K562 (cell line): ENCODE measurements around the gene SFTPB. TPM values are rescaled to one million over a fixed set of nuclear protein-coding genes. Genes with fewer than 3 reads are reported as not detected.

Experiments
- CBFA2T2 ChIP-seq: fragments of 450-650 bp; conservative IDR thresholded peaks from 2 replicates; pipeline ENCODE4 v1.6.1; 2017; ENCODE audit warnings: mild to moderate bottlenecking
- CBFA2T3 ChIP-seq: fragments of 450-650 bp; IDR thresholded peaks from 2 replicates; pipeline ENCODE4 v1.6.1; 2017
- EHMT2 ChIP-seq: fragments of 450-650 bp; IDR thresholded peaks from 2 replicates; pipeline ENCODE4 v1.6.1; 2018; ENCODE audit warnings: antibody characterized with exemption
- JUN ChIP-seq, 2 experiments: sonication (generic) in 1 of 2; formaldehyde crosslinking in 1 of 2; IDR thresholded peaks; 2 replicates each; pipeline versions ENCODE4 v1.6.1 to v1.8.0; 2012 to 2022; ENCODE audit warnings: borderline replicate concordance in 2 of 2, mild to moderate bottlenecking in 2 of 2, improper control_type of control experiment in 1 of 2, low read depth in 1 of 2, low read length in 1 of 2, missing genetic modification reagents in 1 of 2
- L3MBTL2 ChIP-seq: fragments of 450-650 bp; IDR thresholded peaks from 2 replicates; pipeline ENCODE4 v1.6.1; 2016; ENCODE audit warnings: mild to moderate bottlenecking, moderate library complexity
- MIER1 ChIP-seq: fragments of 450-650 bp; IDR thresholded peaks from 2 replicates; pipeline ENCODE4 v1.6.1; 2016; ENCODE audit warnings: antibody characterized with exemption, mild to moderate bottlenecking, low read depth
- PML ChIP-seq: IDR thresholded peaks from 2 replicates; pipeline ENCODE4 v1.6.1; 2012; ENCODE audit warnings: low read length, inconsistent platforms
- polyA plus RNA-seq, 8 experiments: library from polyadenylated mRNA; depleted of rRNA in 4 of 8; stranded (reverse) in 5 of 8; unstranded in 3 of 8; fragments of >200 nt; fragmentation: Nextera tagmentation in 2 of 8; fragmentation: Illumina TruSeq in 1 of 8; extraction: Ambion mirVana in 2 of 8; extraction: Trizol in 1 of 8; gene quantifications; 2 replicates each; pipeline versions ENCODE4 v1.2.1 to v1.2.3, GENCODE V29; 2011 to 2014; ENCODE audit warnings: inconsistent platforms in 1 of 8, missing spikeins in 1 of 8
- total RNA-seq, 7 experiments: library from RNA; depleted of rRNA in 6 of 7; stranded (reverse); fragments of >200 nt in 6 of 7; fragmentation: Illumina TruSeq in 2 of 7; extraction: Trizol in 2 of 7; gene quantifications; 2 replicates each; pipeline versions ENCODE4 v1.2.1 to v1.2.3, GENCODE V29; 2011 to 2021; ENCODE audit warnings: low replicate concordance in 1 of 7
- TF ChIP-seq, protein P1 (sequence below): fragments of 200-800 bp; sonication (Bioruptor generic); IDR thresholded peaks from 2 replicates; pipeline ENCODE4 v1.6.1; 2017; ENCODE audit warnings: missing genetic modification characterization, missing compliant biosample characterization
- TF ChIP-seq, protein P2 (sequence below): sonication (generic); formaldehyde crosslinking; IDR thresholded peaks from 2 replicates; pipeline ENCODE4 v1.9.0; 2022; ENCODE audit warnings: mild to moderate bottlenecking, missing genetic modification reagents

SFTPB gene
- total and polyA plus RNA-seq, 9 of the 15 experiments (the other 6 are each of a cell fraction or from before 2014, with no cell fraction given), result 0.03 to 7.0 TPM; not detected in 7

- TF ChIP-seq, protein P1, sequence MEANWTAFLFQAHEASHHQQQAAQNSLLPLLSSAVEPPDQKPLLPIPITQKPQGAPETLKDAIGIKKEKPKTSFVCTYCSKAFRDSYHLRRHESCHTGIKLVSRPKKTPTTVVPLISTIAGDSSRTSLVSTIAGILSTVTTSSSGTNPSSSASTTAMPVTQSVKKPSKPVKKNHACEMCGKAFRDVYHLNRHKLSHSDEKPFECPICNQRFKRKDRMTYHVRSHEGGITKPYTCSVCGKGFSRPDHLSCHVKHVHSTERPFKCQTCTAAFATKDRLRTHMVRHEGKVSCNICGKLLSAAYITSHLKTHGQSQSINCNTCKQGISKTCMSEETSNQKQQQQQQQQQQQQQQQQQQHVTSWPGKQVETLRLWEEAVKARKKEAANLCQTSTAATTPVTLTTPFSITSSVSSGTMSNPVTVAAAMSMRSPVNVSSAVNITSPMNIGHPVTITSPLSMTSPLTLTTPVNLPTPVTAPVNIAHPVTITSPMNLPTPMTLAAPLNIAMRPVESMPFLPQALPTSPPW (CRISPR knock-in tag), result 0 out of 2 replicates have a peak, but pooled peaks have one; percentile 14
- TF ChIP-seq, protein P2, sequence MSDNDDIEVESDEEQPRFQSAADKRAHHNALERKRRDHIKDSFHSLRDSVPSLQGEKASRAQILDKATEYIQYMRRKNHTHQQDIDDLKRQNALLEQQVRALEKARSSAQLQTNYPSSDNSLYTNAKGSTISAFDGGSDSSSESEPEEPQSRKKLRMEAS (CRISPR knock-in tag), result peak; percentile 52
- TF ChIP-seq L3MBTL2 (no peak), JUN (IDR thresholded peaks at IDR 0.05; ENCODE audit: borderline replicate concordance, low read depth, low read length) (peak; percentile 58; the same call in 1 of the 2 replicates), JUN (CRISPR knock-in tag; IDR thresholded peaks at IDR 0.05; ENCODE audit: borderline replicate concordance) (no peak), EHMT2 (peak; percentile 94), CBFA2T2 (0 out of 2 replicates have a peak, but pooled peaks have one; percentile 5), CBFA2T3 (peak; percentile 45), PML (no peak), MIER1 (peak; percentile 89)
- TF ChIP-seq, all 486 proteins: peak for 21
These were observed 5.0 kb downstream of the SFTPB start (continued) for GRCh38 chr2:85662899-85663593.
